Muscle of leg (tissue), 11 donors: ENCODE measurements around the gene IRX3. TPM values are rescaled to one million over a fixed set of nuclear protein-coding genes. Genes with fewer than 3 reads are reported as not detected.

Experiments used
- DNase-seq: peaks from one replicate; pipeline ENCODE4 v3.0.0; 2013
- H3K27ac ChIP-seq: one replicate; pipeline ENCODE4 v1.5.1; 2013; ENCODE audit warnings: mild to moderate bottlenecking, low read length, control low read depth
- H3K27me3 ChIP-seq: one replicate; pipeline ENCODE4 v1.6.1; 2013; ENCODE audit warnings: low read length; ENCODE audit not compliant: control insufficient read depth, insufficient read depth
- H3K36me3 ChIP-seq: one replicate; pipeline ENCODE4 v1.6.1; 2013; ENCODE audit warnings: low read length; ENCODE audit not compliant: control insufficient read depth, insufficient read depth
- H3K4me1 ChIP-seq: one replicate; pipeline ENCODE4 v1.6.1; 2013; ENCODE audit warnings: low read length; ENCODE audit not compliant: control insufficient read depth, insufficient read depth
- H3K4me3 ChIP-seq: one replicate; pipeline ENCODE4 v1.5.1; 2013; ENCODE audit warnings: low read length, control low read depth
- H3K9me3 ChIP-seq: replicated peaks from 2 replicates; pipeline ENCODE4 v1.6.1; 2013; ENCODE audit warnings: low read depth, low read length; ENCODE audit not compliant: control insufficient read depth
- WGBS: methylation state at CpG from one replicate; pipeline ENCODE4 v1.1.5; 2013; ENCODE audit warnings: missing lambda C conversion rate; ENCODE audit not compliant: insufficient coverage; 5-methylcytosine and 5-hydroxymethylcytosine counted together
- polyA plus RNA-seq, 8 donors: library from polyadenylated mRNA; unstranded; fragments of 120-200 nt; gene quantifications; one replicate each; pipeline versions ENCODE4 v1.2.1 to v1.2.3, GENCODE V29; 2013; ENCODE audit warnings: inconsistent platforms in 1 of 8, low replicate concordance in 1 of 8; ENCODE audit not compliant: insufficient read length in 8 of 8, insufficient read depth in 1 of 8
- total RNA-seq: library from RNA; stranded (reverse); fragments of 120-200 nt; gene quantifications from one replicate; pipeline ENCODE4 v1.2.4, GENCODE V29; 2013

The IRX3 gene
- total and polyA plus RNA-seq, 9 donors = 4.8 to 15.9 (median 8.1) TPM

- peak overlapping the region; percentile 20 for H3K27ac ChIP-seq
- H3K4me1 ChIP-seq = peaks cover 44% of the 10 kb centered on the region
- H3K27me3 ChIP-seq = peaks cover 90% of the 10 kb centered on the region
- no peaks in the 10 kb centered on the region for H3K36me3 ChIP-seq
- WGBS = 1% methylated on average over 75 of the region's 77 CpGs
- H3K9me3 ChIP-seq = no peaks in the 10 kb centered on the region
- H3K4me3 ChIP-seq = peak overlapping the region; percentile 69
- no peak for DNase-seq
Measured at GRCh38 chr16:54285414-54286089, 1.0 kb downstream of the IRX3 start.

- Histone ChIP-seq H3K4me1 (peaks cover 41% of the 10 kb centered on the region), H3K9me3 (no peaks in the 10 kb centered on the region), H3K36me3 (no peaks in the 10 kb centered on the region), H3K4me3 (peak overlapping the region; percentile 69), H3K27me3 (peaks cover 86% of the 10 kb centered on the region), H3K27ac (no peak overlapping the region)
- WGBS = 4% methylated on average over 23 of the region's 42 CpGs
- no peak for DNase-seq
Measured at GRCh38 chr16:54284931-54285413, 1.6 kb downstream of the IRX3 start.

DNA sequence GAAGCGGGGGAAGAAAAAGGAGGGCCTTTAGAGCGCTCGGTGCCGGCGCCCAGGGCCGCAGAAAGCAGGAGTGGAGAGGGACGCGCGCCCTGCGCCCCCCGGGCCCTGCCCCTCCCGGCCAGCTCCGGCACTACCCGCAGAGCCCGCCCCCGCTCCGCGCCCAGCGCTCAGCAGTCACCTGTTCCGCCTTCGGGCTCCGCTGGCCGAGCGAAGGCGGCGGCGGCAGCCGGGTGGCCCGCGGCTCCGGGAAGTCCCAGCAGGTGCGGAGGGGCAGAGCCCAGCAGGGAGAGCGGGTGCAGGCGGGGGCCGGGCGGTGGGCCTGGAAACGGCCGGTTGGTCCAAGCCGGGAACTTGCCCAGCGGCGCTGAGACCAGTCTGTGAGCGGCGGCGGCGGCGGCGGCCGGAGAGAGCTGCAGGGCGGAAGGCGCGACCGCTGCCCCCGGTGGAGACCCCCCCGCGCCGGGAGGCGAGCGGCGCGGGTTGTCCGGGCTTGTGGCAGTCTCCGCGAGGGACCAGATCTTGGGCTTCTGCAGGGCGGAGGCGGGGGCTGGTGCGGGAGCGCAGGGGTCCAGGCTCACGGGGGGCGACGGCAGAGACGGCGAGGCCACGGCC is 2.2 kb downstream of the IRX3 start:
- H3K36me3 ChIP-seq = no peaks in the 10 kb centered on the region
- DNase-seq = no peak
- no peaks in the 10 kb centered on the region for H3K9me3 ChIP-seq
- WGBS = 2% methylated on average over 73 of the region's 73 CpGs
- peak overlapping the region; percentile 69 for H3K4me3 ChIP-seq
- H3K27ac ChIP-seq = no peak overlapping the region
- peaks cover 84% of the 10 kb centered on the region for H3K27me3 ChIP-seq
- H3K4me1 ChIP-seq = peaks cover 39% of the 10 kb centered on the region

GRCh38 chr16:54283725-54284318 is 2.8 kb downstream of the IRX3 start:
- no peaks in the 10 kb centered on the region for H3K9me3 ChIP-seq
- no peak overlapping the region for H3K27ac ChIP-seq
- peaks cover 78% of the 10 kb centered on the region for H3K27me3 ChIP-seq
- DNase-seq = no peak
- peak overlapping the region; percentile 17 for H3K4me3 ChIP-seq
- no peaks in the 10 kb centered on the region for H3K36me3 ChIP-seq
- H3K4me1 ChIP-seq = peaks cover 38% of the 10 kb centered on the region
- WGBS = 33% methylated on average over 18 of the region's 31 CpGs

- H3K4me1 ChIP-seq = peaks cover 38% of the 10 kb centered on the region
- WGBS = 24% methylated on average over 26 of the region's 37 CpGs
- H3K9me3 ChIP-seq = no peaks in the 10 kb centered on the region
- H3K4me3 ChIP-seq = no peak overlapping the region
- no peak overlapping the region for H3K27ac ChIP-seq
- peaks cover 71% of the 10 kb centered on the region for H3K27me3 ChIP-seq
- DNase-seq = no peak
- H3K36me3 ChIP-seq = no peaks in the 10 kb centered on the region
Measured at GRCh38 chr16:54282928-54283724, 3.5 kb downstream of the IRX3 start.

- Histone ChIP-seq H3K4me1 (peaks cover 33% of the 10 kb centered on the region), H3K36me3 (no peaks in the 10 kb centered on the region), H3K9me3 (no peaks in the 10 kb centered on the region), H3K27me3 (peaks cover 64% of the 10 kb centered on the region), H3K4me3 (no peak overlapping the region), H3K27ac (no peak overlapping the region)
- DNase-seq = peak; percentile 71
- 1% methylated on average over 25 of the region's 42 CpGs for WGBS
Measured at GRCh38 chr16:54282202-54282927, 4.2 kb downstream of the IRX3 start.

DNA sequence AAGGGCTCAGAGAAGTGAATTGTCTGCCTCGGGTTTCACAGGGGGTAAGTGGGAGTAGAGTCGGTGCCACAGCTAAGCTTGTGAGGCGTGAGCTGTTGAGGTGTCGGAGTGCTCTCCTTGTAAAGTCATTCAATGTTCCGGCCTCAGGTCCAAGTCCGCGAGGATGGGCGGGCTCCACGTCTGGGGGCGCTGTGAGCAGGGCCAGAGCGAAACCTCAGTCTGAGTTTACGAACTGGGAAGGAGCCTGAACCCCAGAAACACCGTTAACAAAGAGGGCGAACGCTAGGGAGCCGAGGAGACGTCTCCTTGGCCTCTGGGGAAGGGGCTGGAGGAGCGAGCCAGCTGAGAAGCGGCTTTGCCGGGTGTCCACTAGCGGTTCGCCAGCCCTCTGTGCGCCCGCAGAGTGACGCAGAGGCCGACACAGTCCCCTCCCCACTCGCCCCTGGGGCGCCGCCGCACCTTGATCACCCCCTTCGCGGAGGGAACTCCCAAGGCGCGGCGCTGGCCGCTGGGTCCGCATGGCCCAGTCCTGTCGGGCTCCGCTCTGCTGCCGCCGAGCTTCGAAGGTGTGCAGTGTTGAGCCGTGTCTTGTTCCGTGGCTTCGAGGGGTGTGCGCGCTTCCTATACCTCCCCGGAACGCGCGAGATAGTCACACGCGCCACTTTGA is 4.9 kb downstream of the IRX3 start:
- no peaks in the 10 kb centered on the region for H3K9me3 ChIP-seq
- peaks cover 59% of the 10 kb centered on the region for H3K27me3 ChIP-seq
- H3K4me1 ChIP-seq = peaks cover 28% of the 10 kb centered on the region
- no peaks in the 10 kb centered on the region for H3K36me3 ChIP-seq
- DNase-seq = no peak
- no peak overlapping the region for H3K4me3 ChIP-seq
- 24% methylated on average over 47 of the region's 53 CpGs for WGBS
- H3K27ac ChIP-seq = no peak overlapping the region

DNA sequence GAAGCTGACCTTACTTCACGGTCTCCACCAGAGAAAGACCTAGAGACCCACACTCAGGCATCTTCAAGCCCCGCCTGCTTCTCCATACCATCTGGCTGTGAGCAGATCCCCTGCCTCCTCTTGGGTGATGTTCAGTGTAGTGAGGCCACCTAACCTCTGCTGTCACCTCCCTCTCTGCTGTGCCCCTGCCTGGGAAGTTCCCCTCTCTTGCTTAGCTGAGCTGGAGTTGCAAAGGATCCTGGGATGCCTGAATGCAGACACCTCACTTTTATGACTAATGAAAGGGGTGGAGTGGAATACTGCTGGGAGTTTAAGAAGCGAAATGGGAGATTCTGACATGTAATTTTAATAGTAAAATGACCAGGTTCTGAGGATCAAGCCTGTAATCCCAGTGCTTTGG is 5.8 kb downstream of the IRX3 start:
- Histone ChIP-seq H3K27me3 (peaks cover 52% of the 10 kb centered on the region), H3K4me1 (peaks cover 28% of the 10 kb centered on the region), H3K27ac (no peak overlapping the region), H3K4me3 (no peak overlapping the region), H3K9me3 (no peaks in the 10 kb centered on the region), H3K36me3 (no peaks in the 10 kb centered on the region)
- WGBS = 90% methylated on average over 1 of the region's 3 CpGs
- no peak for DNase-seq
